HEK293 (cell line): ENCODE measurements around the gene CAMK2B.

ENCODE experiments used
- CTCF ChIP-seq: fragments of 450-650 bp; formaldehyde crosslinking; IDR thresholded peaks from 2 replicates; pipeline ENCODE4 v1.5.1; 2016; ENCODE audit warnings: missing biosample characterization, missing genetic modification characterization
- HOXA7 ChIP-seq: sonication (generic); formaldehyde crosslinking; IDR thresholded peaks from 2 replicates; pipeline ENCODE4 v1.8.1; 2022; ENCODE audit warnings: missing genetic modification reagents, borderline replicate concordance
- REST ChIP-seq: fragments of 450-650 bp; formaldehyde crosslinking; IDR thresholded peaks from 2 replicates; pipeline ENCODE4 v1.5.1; 2016; ENCODE audit warnings: missing biosample characterization, missing genetic modification characterization
- ZNF335 ChIP-seq: fragments of 450-650 bp; formaldehyde crosslinking; conservative IDR thresholded peaks from 2 replicates; pipeline ENCODE4 v1.5.1; 2016; ENCODE audit warnings: missing biosample characterization, missing genetic modification characterization

- no peak for TF ChIP-seq CTCF (tag by site-specific recombination)
- no peak for TF ChIP-seq HOXA7 (CRISPR knock-in tag)
- no peak for TF ChIP-seq REST (tag by site-specific recombination)
- TF ChIP-seq ZNF335, result no peak
Measured at GRCh38 chr7:44213877-44214388, 111.5 kb downstream of the CAMK2B start.
